ENCODE data around the gene RND2. TPM values are rescaled to one million over a fixed set of nuclear protein-coding genes. Genes with fewer than 3 reads are reported as not detected.

The RND2 gene
- total RNA-seq, 2 experiments from 2014 or later: not detected

DNA sequence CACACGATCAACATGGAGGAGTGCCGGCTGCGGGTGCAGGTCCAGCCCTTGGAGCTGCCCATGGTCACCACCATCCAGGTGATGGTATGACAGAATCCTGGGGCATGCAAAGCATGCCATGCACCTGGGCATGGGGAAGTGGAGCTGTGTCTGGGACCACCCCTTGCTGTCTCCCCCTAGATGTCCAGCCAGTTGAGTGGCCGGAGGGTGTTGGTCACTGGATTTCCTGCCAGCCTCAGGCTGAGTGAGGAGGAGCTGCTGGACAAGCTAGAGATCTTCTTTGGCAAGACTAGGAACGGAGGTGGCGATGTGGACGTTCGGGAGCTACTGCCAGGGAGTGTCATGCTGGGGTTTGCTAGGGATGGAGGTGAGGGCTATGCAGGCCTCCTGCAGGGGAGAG is 11.7 kb upstream of the RND2 start:
- POLR2A ChIA-PET: interaction anchor here (8.1 kb wide), 1 partner anchor 15 kb away, joined by 103 read pairs; the partner anchor contains the start of gene RPL27
- peaks cover 29% of the 10 kb centered on the region for H3K4me1 Mint-ChIP-seq
- no peak overlapping the region for H3K4me3 Mint-ChIP-seq
- CTCF ChIA-PET: no interaction called here
- H3K27me3 Mint-ChIP-seq: no peaks in the 10 kb centered on the region
- peaks cover 51% of the 10 kb centered on the region for H3K36me3 Mint-ChIP-seq (ENCODE audit: low read depth)
- no peak for DNase-seq
- no peak overlapping the region for H3K27ac Mint-ChIP-seq
- H3K9me3 Mint-ChIP-seq: no peaks in the 10 kb centered on the region

DNA sequence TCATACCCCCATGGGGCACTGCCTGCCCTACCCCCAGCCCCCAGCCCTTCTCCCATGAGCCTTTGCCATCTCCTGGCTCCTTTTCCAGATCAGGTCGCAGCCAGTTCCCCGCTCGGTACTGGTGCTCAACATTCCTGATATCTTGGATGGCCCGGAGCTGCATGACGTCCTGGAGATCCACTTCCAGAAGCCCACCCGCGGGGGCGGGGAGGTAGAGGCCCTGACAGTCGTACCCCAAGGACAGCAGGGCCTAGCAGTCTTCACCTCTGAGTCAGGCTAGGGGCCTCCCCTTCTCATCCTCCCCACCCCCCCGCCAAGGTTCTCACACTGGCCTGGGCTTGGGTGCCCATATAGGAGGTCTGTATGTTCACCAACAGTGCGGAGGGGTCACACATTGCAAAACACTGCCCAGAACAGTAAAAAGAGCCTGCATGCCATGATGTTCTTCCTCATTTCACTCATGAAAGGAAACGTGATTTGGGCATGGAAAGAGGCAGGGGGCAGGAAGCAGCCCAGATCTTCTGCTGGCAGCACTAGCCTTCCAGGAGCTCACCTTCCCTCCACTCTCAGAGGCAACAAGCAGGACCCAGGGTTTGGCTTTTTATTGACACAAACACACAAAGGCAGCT is 10.9 kb upstream of the RND2 start:
- no peak for DNase-seq
- Mint-ChIP-seq H3K36me3 (ENCODE audit: low read depth) (peaks cover 47% of the 10 kb centered on the region), H3K27me3 (no peaks in the 10 kb centered on the region), H3K27ac (no peak overlapping the region), H3K4me3 (no peak overlapping the region), H3K9me3 (no peaks in the 10 kb centered on the region), H3K4me1 (peaks cover 29% of the 10 kb centered on the region)
- CTCF ChIA-PET: no interaction called here
- POLR2A ChIA-PET: interaction anchor here (0.7 to 8.1 kb wide), 4 partner anchors 10 to 346 kb away, joined by 3 to 103 read pairs (median 4); partner anchors contain the start of gene RPL27

DNA sequence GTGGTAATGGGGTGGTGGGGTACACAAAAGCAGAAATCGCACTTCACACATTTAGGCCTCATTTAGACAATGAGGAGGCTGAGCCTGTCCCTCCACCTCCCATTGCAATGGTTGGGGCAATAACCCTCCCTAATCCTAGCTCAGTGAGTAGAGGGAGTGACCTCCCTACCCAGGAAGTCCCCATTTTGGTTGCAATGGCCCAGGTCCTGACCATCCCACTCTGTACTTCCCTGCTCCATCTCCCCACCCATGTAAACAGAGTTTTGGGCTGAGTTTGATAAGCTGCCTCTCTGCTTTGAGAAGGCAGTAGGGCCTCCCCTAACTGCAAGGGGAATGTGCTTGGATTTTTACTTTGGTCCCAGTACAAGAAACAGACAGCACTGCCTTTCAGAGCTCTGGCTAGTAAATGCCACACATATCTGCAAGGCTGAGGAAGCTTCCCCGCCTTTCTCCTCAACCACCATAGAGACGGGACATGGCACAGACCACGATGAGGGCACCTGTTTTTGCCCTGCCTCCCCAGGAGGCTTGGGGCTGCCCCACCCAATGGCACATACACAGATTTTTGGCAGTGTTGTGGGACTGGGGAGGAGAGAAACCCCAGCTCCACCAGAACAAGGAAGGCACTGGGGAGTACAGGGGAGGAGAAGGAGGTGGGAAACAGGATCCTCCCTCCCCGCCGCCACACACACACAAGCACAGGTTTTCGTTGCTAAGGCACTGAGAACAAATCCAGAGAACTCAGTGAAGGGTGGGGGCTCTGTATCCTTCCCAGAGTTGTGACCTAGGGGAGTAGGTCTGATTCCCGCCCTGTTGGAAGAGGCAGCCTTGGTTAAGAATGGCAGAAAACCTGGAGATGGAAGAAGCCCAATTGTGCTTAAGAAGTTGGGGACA is 10.1 kb upstream of the RND2 start:
- H3K36me3 Mint-ChIP-seq (ENCODE audit: low read depth): peaks cover 47% of the 10 kb centered on the region
- no peak for DNase-seq
- H3K4me1 Mint-ChIP-seq: peaks cover 36% of the 10 kb centered on the region
- ChIA-PET CTCF (interaction anchor here (0.6 kb wide), 1 partner anchor 17 kb away, joined by 3 read pairs; the partner anchor contains the start of gene RPL27), POLR2A (interaction anchor here (0.7 to 2.1 kb wide), 4 partner anchors 8 to 346 kb away, joined by 3 to 5 read pairs (median 4); partner anchors contain the start of gene IFI35)
- H3K27me3 Mint-ChIP-seq: peaks cover 3% of the 10 kb centered on the region
- no peaks in the 10 kb centered on the region for H3K9me3 Mint-ChIP-seq
- H3K27ac Mint-ChIP-seq: no peak overlapping the region
- H3K4me3 Mint-ChIP-seq: no peak overlapping the region

DNA sequence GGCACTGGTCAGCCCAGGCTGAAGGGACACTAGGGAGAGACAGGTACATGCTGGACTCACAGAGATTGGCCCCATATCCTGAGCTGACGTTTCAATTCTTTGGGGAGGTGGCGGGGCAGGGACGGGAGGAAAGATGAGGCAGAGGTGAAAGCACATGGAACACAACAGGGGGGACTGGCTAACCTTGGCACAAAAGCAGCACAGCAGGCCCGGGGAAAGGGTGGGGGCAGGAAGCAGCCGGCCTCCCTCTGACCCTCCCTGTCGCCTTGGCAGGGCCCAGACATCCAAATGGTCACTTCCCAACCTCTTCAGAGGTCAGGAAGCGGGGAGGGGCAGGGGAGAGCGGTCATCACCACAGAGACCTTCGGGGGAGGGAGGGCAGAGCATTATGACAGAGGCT is 9.5 kb upstream of the RND2 start:
- POLR2A ChIA-PET: interaction anchor here (1.6 to 2.1 kb wide), 2 partner anchors 9 to 18 kb away, joined by 4 to 5 read pairs; partner anchors contain the start of gene IFI35
- H3K4me3 Mint-ChIP-seq: no peak overlapping the region
- CTCF ChIA-PET: interaction anchor here (0.6 kb wide), 1 partner anchor 17 kb away, joined by 3 read pairs; the partner anchor contains the start of gene RPL27
- DNase-seq: no peak
- H3K27me3 Mint-ChIP-seq: peaks cover 3% of the 10 kb centered on the region
- peaks cover 42% of the 10 kb centered on the region for H3K36me3 Mint-ChIP-seq (ENCODE audit: low read depth)
- H3K9me3 Mint-ChIP-seq: no peaks in the 10 kb centered on the region
- H3K27ac Mint-ChIP-seq: no peak overlapping the region
- peaks cover 30% of the 10 kb centered on the region for H3K4me1 Mint-ChIP-seq

DNA sequence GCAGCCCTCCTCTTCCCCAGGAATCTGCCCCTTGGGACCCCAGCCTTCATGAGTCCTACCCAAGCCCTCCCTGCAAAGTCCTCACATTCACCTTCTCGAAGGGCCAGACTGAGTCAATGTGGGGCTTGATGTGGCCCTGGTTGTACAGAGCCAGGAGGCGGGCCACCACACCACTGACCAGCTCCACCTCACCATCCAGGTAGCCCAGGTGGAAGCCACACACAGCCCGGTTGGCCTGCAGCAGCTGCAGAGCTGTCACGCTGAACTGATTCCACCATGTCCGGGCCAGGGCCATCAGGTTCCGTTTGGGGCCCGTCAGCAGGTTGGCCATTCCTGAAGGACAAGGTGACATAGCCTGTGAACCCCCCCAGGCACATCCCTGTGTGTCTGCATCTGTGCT is 8.8 kb upstream of the RND2 start:
- no peak overlapping the region for H3K27ac Mint-ChIP-seq
- POLR2A ChIA-PET: interaction anchor here (2.1 kb wide), 1 partner anchor 9 kb away, joined by 5 read pairs; the partner anchor contains the start of gene IFI35
- peaks cover 39% of the 10 kb centered on the region for H3K36me3 Mint-ChIP-seq (ENCODE audit: low read depth)

DNA sequence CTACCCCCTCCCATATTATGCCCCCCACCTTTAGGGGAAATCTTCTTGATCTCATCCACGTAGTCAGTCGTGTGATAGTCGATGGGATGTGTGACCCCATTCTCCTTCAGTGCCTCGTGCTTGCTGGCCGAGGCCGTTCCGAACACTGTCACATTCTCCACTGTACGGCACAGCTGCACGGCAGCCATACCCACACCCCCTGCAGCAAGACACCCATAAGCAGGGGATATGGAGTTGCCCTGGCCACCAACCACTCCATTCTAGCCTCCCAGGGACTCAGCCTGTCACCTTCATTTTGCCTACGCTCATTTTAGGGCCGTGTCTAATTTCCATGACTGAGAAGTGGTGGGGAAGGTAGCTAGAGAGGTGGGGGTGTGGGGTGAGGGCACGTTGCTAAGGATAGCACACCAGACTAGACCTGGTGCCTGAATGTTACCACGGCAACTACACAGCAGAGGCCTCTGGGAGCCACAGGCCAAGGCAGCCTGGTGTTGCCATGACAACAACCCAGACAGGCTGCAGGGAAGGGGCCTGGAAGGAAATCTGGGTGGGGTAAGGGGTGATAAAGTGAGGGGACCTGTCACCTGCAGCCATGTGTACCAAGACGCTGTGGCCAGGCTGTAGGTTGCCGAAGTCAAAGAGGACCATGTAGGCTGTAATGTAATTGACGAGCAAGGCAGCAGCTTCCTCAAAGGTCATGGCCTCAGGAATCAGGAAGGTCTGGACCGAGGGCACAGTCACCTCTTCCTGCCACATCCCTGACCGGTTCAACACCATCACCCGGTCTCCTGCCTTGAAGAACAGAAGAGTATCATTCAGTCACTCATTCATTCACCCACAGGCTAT is 6.8 kb upstream of the RND2 start:
- Mint-ChIP-seq H3K27me3 (peaks cover 4% of the 10 kb centered on the region), H3K4me3 (no peak overlapping the region), H3K27ac (no peak overlapping the region), H3K4me1 (peaks cover 26% of the 10 kb centered on the region), H3K9me3 (no peaks in the 10 kb centered on the region), H3K36me3 (ENCODE audit: low read depth) (peaks cover 25% of the 10 kb centered on the region)
- DNase-seq: peak; percentile 35
- POLR2A ChIA-PET: interaction anchor here (0.5 to 2.5 kb wide), 4 partner anchors 9 to 20 kb away, joined by 3 to 14 read pairs (median 5); partner anchors contain the start of genes IFI35 and RPL27
- CTCF ChIA-PET: interaction anchor here (1.0 to 1.1 kb wide), 2 partner anchors 11 to 89 kb away, joined by 3 to 6 read pairs; no protein-coding TSS in a partner anchor

More for the DNA sequence above, 8.8 kb upstream of the RND2 start:
- peaks cover 29% of the 10 kb centered on the region for H3K4me1 Mint-ChIP-seq
- no peaks in the 10 kb centered on the region for H3K9me3 Mint-ChIP-seq
- DNase-seq: no peak
- CTCF ChIA-PET: no interaction called here
- H3K4me3 Mint-ChIP-seq: no peak overlapping the region
- H3K27me3 Mint-ChIP-seq: peaks cover 3% of the 10 kb centered on the region

DNA sequence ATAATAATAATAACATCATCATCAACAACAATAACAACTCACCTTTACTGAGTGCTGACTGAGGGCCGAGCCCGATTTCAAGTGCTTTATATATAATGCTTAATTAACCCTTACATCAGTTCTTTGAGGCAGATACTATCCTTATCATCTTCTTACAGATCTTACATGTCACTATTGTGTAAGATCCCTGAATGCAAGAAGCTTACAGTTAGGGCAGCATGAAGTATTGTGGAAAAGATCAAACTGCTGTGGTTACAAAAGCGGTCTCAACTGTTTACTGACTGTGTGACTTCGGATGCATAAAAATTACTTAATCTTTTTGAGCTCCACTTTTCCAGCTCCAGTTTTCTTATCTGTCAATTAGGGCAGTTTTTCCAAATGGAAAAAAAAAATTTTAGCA is 6.1 kb upstream of the RND2 start:
- POLR2A ChIA-PET: interaction anchor here (1.0 to 2.5 kb wide), 2 partner anchors 12 to 20 kb away, joined by 3 to 14 read pairs; partner anchors contain the start of gene IFI35
- peaks cover 27% of the 10 kb centered on the region for H3K4me1 Mint-ChIP-seq

DNA sequence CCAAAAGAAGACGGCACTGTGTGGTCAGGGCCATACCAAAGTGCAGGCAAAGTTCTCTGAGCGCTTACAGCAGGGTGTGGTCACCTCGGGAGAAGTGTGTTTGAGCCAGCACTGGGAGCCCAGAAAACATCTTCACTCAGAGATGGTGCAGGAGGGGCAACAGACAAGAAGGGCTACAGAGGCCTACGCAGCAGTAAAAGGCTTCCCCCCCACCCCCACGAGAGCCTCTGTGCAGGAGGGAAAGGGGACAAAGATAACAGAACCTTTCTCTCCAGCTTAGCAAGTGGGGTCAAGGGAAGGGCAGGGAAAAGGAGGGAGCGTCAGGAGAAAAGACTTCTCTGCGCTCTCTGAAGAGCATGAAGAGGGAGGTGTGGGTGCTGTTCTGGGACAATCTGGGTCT is 5.6 kb upstream of the RND2 start:
- Mint-ChIP-seq H3K27me3 (peaks cover 7% of the 10 kb centered on the region), H3K4me1 (peaks cover 32% of the 10 kb centered on the region), H3K9me3 (no peaks in the 10 kb centered on the region), H3K27ac (no peak overlapping the region), H3K36me3 (ENCODE audit: low read depth) (peaks cover 15% of the 10 kb centered on the region), H3K4me3 (no peak overlapping the region)
- no peak for DNase-seq
- CTCF ChIA-PET: interaction anchor here (1.1 kb wide), 1 partner anchor 12 kb away, joined by 6 read pairs; no protein-coding TSS in a partner anchor
- POLR2A ChIA-PET: interaction anchor here (1.0 to 2.5 kb wide), 2 partner anchors 12 to 20 kb away, joined by 3 to 14 read pairs; partner anchors contain the start of gene IFI35

More for the DNA sequence above, 6.1 kb upstream of the RND2 start:
- CTCF ChIA-PET: interaction anchor here (1.1 kb wide), 1 partner anchor 12 kb away, joined by 6 read pairs; no protein-coding TSS in a partner anchor
- Mint-ChIP-seq H3K9me3 (no peaks in the 10 kb centered on the region), H3K27ac (no peak overlapping the region), H3K4me3 (no peak overlapping the region), H3K36me3 (ENCODE audit: low read depth) (peaks cover 19% of the 10 kb centered on the region), H3K27me3 (peaks cover 4% of the 10 kb centered on the region)
- DNase-seq: no peak

DNA sequence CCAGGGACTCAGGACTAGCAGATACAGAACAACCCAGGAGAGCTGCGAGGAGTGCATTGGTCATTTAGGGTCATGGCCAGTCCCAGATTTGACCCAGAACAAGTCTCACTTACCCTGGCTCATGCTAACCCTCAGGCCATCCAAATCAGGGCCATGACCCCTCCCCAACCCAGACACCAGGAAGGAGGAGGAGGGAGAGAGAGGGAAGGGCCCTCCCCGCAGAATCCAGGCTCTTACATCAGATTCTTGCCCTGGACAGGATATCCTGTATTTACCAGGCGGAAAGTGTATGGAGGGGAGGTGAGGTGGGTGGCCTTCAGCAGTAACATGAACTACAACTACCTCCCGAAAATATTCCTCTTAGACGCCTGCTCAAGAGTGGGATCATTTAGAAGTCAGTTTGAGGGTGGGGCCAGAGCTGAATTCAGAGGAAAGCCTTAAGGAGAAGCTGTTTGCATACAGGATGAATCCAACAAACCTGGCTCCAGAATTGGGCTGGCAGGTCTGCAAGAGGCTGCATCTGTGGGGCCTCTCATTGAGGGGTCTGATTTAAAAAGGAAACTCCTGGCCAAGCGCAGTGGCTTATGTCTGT is 4.9 kb upstream of the RND2 start:
- ChIA-PET CTCF (interaction anchor here (1.7 kb wide), 1 partner anchor 13 kb away, joined by 3 read pairs; the partner anchor contains the start of gene IFI35), POLR2A (interaction anchor here (1.1 to 3.0 kb wide), 2 partner anchors 18 to 21 kb away, joined by 3 to 22 read pairs; partner anchors contain the start of gene RPL27)

DNA sequence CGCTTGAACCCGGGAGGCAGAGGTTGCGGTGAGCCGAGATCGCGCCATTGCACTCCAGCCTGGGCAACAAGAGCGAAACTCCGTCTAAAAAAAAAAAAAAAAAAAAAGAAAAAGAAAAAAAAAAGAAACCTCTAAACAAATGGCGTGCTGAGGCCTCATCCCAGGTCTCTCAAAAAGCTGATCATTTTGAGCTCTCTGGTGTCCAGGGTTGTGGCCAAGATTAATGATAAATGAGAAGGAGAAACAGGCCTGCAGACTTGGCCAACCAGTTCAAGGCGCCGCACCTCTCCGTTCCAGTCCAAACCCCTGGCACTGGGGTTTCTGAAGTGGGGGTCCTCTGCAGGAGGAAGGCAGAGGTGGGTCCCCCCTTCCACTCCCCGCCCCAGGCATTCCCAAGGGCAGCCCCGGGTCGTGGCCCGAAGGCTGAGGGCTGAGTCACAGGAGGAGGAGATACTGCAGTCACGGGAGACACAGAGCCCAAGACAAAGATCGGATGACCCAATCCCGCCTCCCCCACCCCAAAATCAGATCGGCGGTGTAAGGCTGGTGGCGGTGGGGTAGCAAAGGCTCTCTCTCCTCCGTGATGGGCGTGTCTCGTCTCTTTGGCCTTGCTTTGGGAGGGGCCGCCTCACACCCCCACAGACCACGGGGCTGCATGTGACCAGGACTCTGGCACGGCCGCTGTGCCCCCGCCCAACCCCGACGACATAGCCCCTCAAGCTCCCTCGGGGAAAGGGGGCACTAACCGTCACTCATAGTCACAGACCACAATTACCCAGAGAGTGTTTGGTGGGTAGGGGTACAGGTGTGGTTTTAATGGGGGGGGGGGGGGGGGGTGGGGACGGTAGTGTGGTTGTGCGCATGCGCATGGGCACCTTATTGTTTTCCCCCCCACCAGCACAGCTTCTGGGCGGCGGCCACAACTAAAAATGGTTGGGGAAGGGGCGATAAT is 4.0 kb upstream of the RND2 start:
- POLR2A ChIA-PET: interaction anchor here (1.0 to 3.0 kb wide), 5 partner anchors 15 to 295 kb away, joined by 3 to 22 read pairs (median 3); partner anchors contain the start of genes IFI35 and RPL27
- CTCF ChIA-PET: interaction anchor here (1.7 kb wide), 1 partner anchor 14 kb away, joined by 3 read pairs; the partner anchor contains the start of gene IFI35
- Mint-ChIP-seq H3K27me3 (peaks cover 16% of the 10 kb centered on the region), H3K27ac (no peak overlapping the region), H3K9me3 (no peaks in the 10 kb centered on the region), H3K4me3 (peak overlapping the region; percentile 77), H3K4me1 (peaks cover 40% of the 10 kb centered on the region), H3K36me3 (ENCODE audit: low read depth) (peaks cover 1% of the 10 kb centered on the region)
- DNase-seq: no peak

More for the DNA sequence above, 4.9 kb upstream of the RND2 start:
- peaks cover 9% of the 10 kb centered on the region for H3K36me3 Mint-ChIP-seq (ENCODE audit: low read depth)
- peaks cover 12% of the 10 kb centered on the region for H3K27me3 Mint-ChIP-seq
- no peak overlapping the region for H3K27ac Mint-ChIP-seq
- H3K9me3 Mint-ChIP-seq: no peaks in the 10 kb centered on the region
- H3K4me1 Mint-ChIP-seq: peaks cover 37% of the 10 kb centered on the region
- DNase-seq: no peak
- H3K4me3 Mint-ChIP-seq: no peak overlapping the region

Data from activated CD4-positive, alpha-beta memory T cell treated with anti-CD3 and anti-CD28 coated beads, Interleukin-2, amount 10 ng/mL, durations not matched to agents 7 days and 5 days (primary cell).